Loucy (cell line): Measurements from ENCODE around the gene ALKBH8.
A peak's percentile ranks its signal among the peaks of the same experiment; 100 is the strongest.

Source experiments
- H2AFZ ChIP-seq: fragments of 200-600 bp; sonication (generic); 2 replicates; pipeline ENCODE4 v1.6.0; 2016; ENCODE audit warnings: antibody characterized with exemption, mild to moderate bottlenecking, low read length, moderate library complexity
- H3F3A ChIP-seq: fragments of 200-600 bp; 2 replicates; pipeline ENCODE4 v1.6.0; 2016; ENCODE audit warnings: antibody characterized with exemption, low read depth, mild to moderate bottlenecking
- H3K27me3 ChIP-seq: fragments of 200-600 bp; sonication (generic); 2 replicates; pipeline ENCODE4 v1.6.1; 2014; ENCODE audit warnings: low read length, mild to moderate bottlenecking; ENCODE audit not compliant: insufficient read depth, poor library complexity, severe bottlenecking
- H3K36me3 ChIP-seq: fragments of 200-600 bp; sonication (generic); 2 replicates; pipeline ENCODE4 v1.6.1; 2016; ENCODE audit warnings: low read length; ENCODE audit not compliant: insufficient read depth
- H3K4me1 ChIP-seq: fragments of 200-600 bp; sonication (generic); 2 replicates; pipeline ENCODE4 v1.5.1; 2014; ENCODE audit warnings: low read length, mild to moderate bottlenecking; ENCODE audit not compliant: insufficient read depth, poor library complexity, severe bottlenecking
- H3K4me2 ChIP-seq: fragments of 200-600 bp; sonication (generic); 2 replicates; pipeline ENCODE4 v1.6.0; 2014; ENCODE audit warnings: antibody characterized with exemption, low read length, low read depth, mild to moderate bottlenecking; ENCODE audit not compliant: poor library complexity, severe bottlenecking
- H3K4me3 ChIP-seq: fragments of 200-600 bp; sonication (generic); 2 replicates; pipeline ENCODE4 v1.5.1; 2014; ENCODE audit warnings: low read length, mild to moderate bottlenecking, mixed read lengths; ENCODE audit not compliant: poor library complexity, severe bottlenecking
- H3K79me2 ChIP-seq: fragments of 200-600 bp; sonication (generic); 2 replicates; pipeline ENCODE4 v1.6.1; 2014; ENCODE audit warnings: low read length; ENCODE audit not compliant: insufficient read depth
- H3K9ac ChIP-seq: fragments of 200-600 bp; sonication (generic); 2 replicates; pipeline ENCODE4 v1.6.0; 2014; ENCODE audit warnings: mild to moderate bottlenecking, low read depth, low read length, moderate library complexity; ENCODE audit not compliant: poor library complexity, severe bottlenecking
- H3K9me2 ChIP-seq: fragments of 200-600 bp; sonication (generic); replicated peaks from 2 replicates; pipeline ENCODE4 v1.6.1; 2016; ENCODE audit warnings: low read depth, low read length, mixed read lengths
- H3K9me3 ChIP-seq: fragments of 200-600 bp; sonication (generic); 2 replicates; pipeline ENCODE4 v1.6.1; 2014; ENCODE audit warnings: mild to moderate bottlenecking, antibody characterized with exemption, low read length, low read depth; ENCODE audit not compliant: insufficient read depth
- H4K20me1 ChIP-seq: fragments of 200-600 bp; sonication (generic); 2 replicates; pipeline ENCODE4 v1.6.0; 2014; ENCODE audit warnings: antibody characterized with exemption, low read length, mild to moderate bottlenecking; ENCODE audit not compliant: insufficient read depth, poor library complexity, severe bottlenecking
- EZH2phosphoT487 ChIP-seq: fragments of 200-600 bp; IDR thresholded peaks from 2 replicates; pipeline ENCODE4 v1.6.1; 2018; ENCODE audit warnings: antibody characterized with exemption, mild to moderate bottlenecking, moderate library complexity, borderline replicate concordance
- TF ChIP-seq, protein P1 (sequence below): fragments of 200-600 bp; sonication (generic); conservative IDR thresholded peaks from 2 replicates; pipeline ENCODE4 v1.5.1; 2014; ENCODE audit warnings: mild to moderate bottlenecking, antibody characterized with exemption, low read length

ALKBH8 gene

DNA sequence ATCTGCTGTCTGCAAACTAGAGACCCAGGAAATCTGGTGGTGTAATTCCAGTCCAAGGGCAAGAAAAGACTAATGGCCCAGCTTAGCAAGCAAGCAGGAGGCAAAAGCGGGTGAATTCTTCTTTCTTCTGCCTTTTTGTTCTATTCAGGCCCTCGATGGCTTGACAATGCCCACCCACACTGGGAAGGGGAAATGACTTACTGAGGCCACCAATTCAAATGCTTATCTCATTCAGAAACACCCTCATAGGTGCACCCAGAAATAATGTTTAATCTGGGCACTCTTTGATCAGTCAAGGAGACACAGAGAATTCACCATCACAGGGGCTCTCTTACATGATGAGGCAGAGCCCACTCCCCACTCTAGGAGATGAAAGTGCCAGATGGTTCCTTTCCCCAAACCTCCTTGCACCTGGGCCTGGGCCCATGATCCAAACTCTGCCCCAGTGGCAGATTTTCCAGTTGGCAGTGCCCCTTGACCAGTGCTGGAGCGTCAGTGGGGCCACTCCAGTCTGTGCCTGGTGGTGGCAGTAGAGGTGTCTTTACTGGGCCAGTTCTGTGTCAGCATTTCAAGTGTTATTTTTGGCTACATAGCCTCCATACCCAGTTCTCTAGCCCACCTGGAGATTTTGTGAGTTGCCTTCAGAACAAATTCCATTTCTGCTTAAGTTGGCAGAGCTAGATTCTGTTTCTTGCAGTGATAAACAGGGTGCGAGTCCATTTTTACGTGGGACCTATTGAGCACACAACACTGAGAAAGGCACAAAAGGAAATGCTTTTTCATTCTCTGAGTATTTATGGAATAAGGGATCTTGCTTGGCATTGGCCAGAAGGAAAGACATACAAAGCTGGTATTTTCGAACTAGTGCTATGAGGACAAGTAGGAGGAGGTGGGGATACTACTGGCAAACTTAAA is 32.9 kb upstream of the ALKBH8 start:
- H3F3A ChIP-seq, result no peaks in the 10 kb centered on the region

DNA sequence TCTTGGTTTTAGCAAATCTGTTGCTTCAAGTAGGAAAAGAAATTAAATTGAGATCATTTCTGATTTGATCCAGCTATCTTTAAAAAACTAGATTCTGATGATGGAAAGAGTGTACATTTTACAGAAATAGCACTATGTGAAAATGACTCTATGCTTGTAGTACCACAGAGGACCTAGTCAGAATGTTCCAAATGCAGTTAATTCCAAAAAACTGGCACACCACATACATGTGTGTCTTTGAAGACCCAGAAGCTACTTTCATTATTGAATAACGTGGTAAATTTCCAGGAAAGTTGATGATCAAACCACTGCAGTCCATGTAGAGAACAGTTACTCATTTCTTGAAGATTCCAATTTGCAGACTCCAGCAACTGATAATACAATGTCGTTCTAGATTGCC is 29.2 kb upstream of the ALKBH8 start:
- H3K4me1 ChIP-seq, result no peaks in the 10 kb centered on the region
- no peaks in the 10 kb centered on the region for H3K79me2 ChIP-seq
- no peaks in the 10 kb centered on the region for H3F3A ChIP-seq
- H2AFZ ChIP-seq, result no peak overlapping the region
- no peaks in the 10 kb centered on the region for H4K20me1 ChIP-seq
- no peak for TF ChIP-seq EZH2phosphoT487
- TF ChIP-seq, protein P1, sequence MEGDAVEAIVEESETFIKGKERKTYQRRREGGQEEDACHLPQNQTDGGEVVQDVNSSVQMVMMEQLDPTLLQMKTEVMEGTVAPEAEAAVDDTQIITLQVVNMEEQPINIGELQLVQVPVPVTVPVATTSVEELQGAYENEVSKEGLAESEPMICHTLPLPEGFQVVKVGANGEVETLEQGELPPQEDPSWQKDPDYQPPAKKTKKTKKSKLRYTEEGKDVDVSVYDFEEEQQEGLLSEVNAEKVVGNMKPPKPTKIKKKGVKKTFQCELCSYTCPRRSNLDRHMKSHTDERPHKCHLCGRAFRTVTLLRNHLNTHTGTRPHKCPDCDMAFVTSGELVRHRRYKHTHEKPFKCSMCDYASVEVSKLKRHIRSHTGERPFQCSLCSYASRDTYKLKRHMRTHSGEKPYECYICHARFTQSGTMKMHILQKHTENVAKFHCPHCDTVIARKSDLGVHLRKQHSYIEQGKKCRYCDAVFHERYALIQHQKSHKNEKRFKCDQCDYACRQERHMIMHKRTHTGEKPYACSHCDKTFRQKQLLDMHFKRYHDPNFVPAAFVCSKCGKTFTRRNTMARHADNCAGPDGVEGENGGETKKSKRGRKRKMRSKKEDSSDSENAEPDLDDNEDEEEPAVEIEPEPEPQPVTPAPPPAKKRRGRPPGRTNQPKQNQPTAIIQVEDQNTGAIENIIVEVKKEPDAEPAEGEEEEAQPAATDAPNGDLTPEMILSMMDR, result no peak
- no peaks in the 10 kb centered on the region for H3K36me3 ChIP-seq
- H3K27me3 ChIP-seq, result no peaks in the 10 kb centered on the region
- no peak overlapping the region for H3K4me3 ChIP-seq
- no peak overlapping the region for H3K9ac ChIP-seq
- no peak overlapping the region for H3K4me2 ChIP-seq
- H3K9me2 ChIP-seq, result no peaks in the 10 kb centered on the region
- no peaks in the 10 kb centered on the region for H3K9me3 ChIP-seq

More for the DNA sequence above, 32.9 kb upstream of the ALKBH8 start:
- Histone ChIP-seq H3K4me1 (no peaks in the 10 kb centered on the region), H3K9me2 (no peaks in the 10 kb centered on the region), H3K9ac (no peak overlapping the region), H3K36me3 (no peaks in the 10 kb centered on the region), H3K4me3 (no peak overlapping the region), H4K20me1 (no peaks in the 10 kb centered on the region), H2AFZ (no peak overlapping the region), H3K4me2 (no peak overlapping the region), H3K27me3 (no peaks in the 10 kb centered on the region), H3K9me3 (no peaks in the 10 kb centered on the region), H3K79me2 (no peaks in the 10 kb centered on the region)
- no peak for TF ChIP-seq EZH2phosphoT487
- TF ChIP-seq, protein P1, result peak; percentile 67

DNA sequence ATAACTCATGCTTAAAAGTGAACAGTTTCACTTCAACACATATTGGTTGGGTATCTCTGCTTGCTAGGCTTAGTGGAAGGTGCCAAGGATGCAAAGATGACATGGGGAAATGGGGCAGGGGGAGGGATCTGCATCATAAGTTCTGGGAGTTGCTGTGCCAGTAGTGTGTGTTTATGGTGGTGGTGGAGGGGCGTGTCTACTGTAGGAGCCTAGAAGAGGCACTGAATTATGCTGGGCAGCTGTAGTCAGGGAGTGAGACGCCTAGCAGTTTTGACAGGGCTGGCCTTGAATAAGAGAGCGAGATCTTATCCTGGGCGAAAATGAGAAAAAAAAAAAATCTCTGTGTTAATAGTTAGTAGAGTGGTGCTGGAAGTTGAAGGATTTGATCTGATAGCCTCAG is 28.4 kb upstream of the ALKBH8 start:
- H3K36me3 ChIP-seq, result no peaks in the 10 kb centered on the region
- no peaks in the 10 kb centered on the region for H3K4me1 ChIP-seq
- TF ChIP-seq, protein P1, result no peak
- no peak for TF ChIP-seq EZH2phosphoT487
- no peaks in the 10 kb centered on the region for H3F3A ChIP-seq
- no peaks in the 10 kb centered on the region for H3K9me3 ChIP-seq
- no peaks in the 10 kb centered on the region for H3K79me2 ChIP-seq
- H4K20me1 ChIP-seq, result no peaks in the 10 kb centered on the region
- no peak overlapping the region for H2AFZ ChIP-seq
- H3K9ac ChIP-seq, result no peak overlapping the region
- no peak overlapping the region for H3K4me2 ChIP-seq
- no peaks in the 10 kb centered on the region for H3K9me2 ChIP-seq
- H3K27me3 ChIP-seq, result no peaks in the 10 kb centered on the region
- no peak overlapping the region for H3K4me3 ChIP-seq
